Transverse colon (tissue), 4 donors: ENCODE measurements around the gene SNTG2. TPM values are rescaled to one million over a fixed set of nuclear protein-coding genes. Genes with fewer than 3 reads are reported as not detected.

ENCODE experiments used
- DNase-seq: peaks from one replicate; pipeline ENCODE4 v3.0.0-alpha.2; 2019
- H3K27ac ChIP-seq, 4 donors: fragments of 200-600 bp; sonication (generic); 2 replicates each; pipeline ENCODE4 v1.5.1; 2016 to 2018; ENCODE audit warnings: inconsistent platforms in 4 of 4
- H3K27me3 ChIP-seq: fragments of 200-600 bp; sonication (generic); 2 replicates; pipeline ENCODE4 v1.5.1; 2017; ENCODE audit warnings: inconsistent platforms
- H3K36me3 ChIP-seq, 4 donors: fragments of 200-600 bp; sonication (generic); 2 replicates each; pipeline ENCODE4 v1.5.1; 2017 to 2019; ENCODE audit warnings: inconsistent platforms in 4 of 4
- H3K4me1 ChIP-seq, 4 donors: fragments of 200-600 bp; sonication (generic); 2 replicates each; pipeline ENCODE4 v1.5.1; 2017 to 2020; ENCODE audit warnings: inconsistent platforms in 4 of 4
- H3K4me3 ChIP-seq, 4 donors: fragments of 200-600 bp; sonication (generic); 1 replicate in 1 of 4; 2 replicates in 3 of 4; pipeline versions ENCODE4 v1.5.1 to v1.6.1; 2017 to 2019; ENCODE audit warnings: inconsistent platforms in 4 of 4
- H3K9me3 ChIP-seq, 2 donors: fragments of 200-600 bp; sonication (generic); 2 replicates each; pipeline ENCODE4 v1.5.1; 2017 to 2019; ENCODE audit warnings: inconsistent platforms in 2 of 2
- EP300 ChIP-seq: sonication (generic); formaldehyde crosslinking; IDR thresholded peaks from one replicate; pipeline ENCODE4 v1.6.1; 2017; ENCODE audit warnings: antibody characterized with exemption, low read depth
- POLR2A ChIP-seq: fragments of 450-650 bp; IDR thresholded peaks from one replicate; pipeline ENCODE4 v1.6.1; 2016; ENCODE audit warnings: antibody characterized with exemption, mild to moderate bottlenecking, moderate library complexity
- POLR2AphosphoS5 ChIP-seq, 3 donors: sonication (generic); formaldehyde crosslinking; IDR thresholded peaks; one replicate each; pipeline ENCODE4 v1.6.1; 2016; ENCODE audit warnings: antibody characterized with exemption in 3 of 3
- WGBS, 2 donors: methylation state at CpG; one replicate each; pipeline ENCODE4 v1.1.5; 2018; ENCODE audit warnings: low coverage in 1 of 2; 5-methylcytosine and 5-hydroxymethylcytosine counted together
- in situ Hi-C, 4 donors: fragments of 200-750 bp; cut with MboI; loops; one replicate each; pipeline versions ENCODE4 v1.15.0 to v1.15.1; 2017; ENCODE audit warnings: low sequenced_read_pairs in 3 of 4, low pct_ligation_motif_present in 1 of 4, low pct_unique_long_range_greater_than_20kb in 1 of 4
- intact Hi-C: fragments of 100-400 bp; cut with DNase I; formaldehyde crosslinking; loops from one replicate; pipeline ENCODE4 v1.15.1; 2023; ENCODE audit warnings: low total_unique reads
- total RNA-seq, 4 donors: library from RNA; depleted of rRNA; stranded (reverse); fragments of >200 nt; gene quantifications; one replicate each; pipeline ENCODE4 v1.1.0, GENCODE V29; 2016
- TF ChIP-seq, protein P1 (sequence below), 5 experiments: fragments of 200-600 bp in 3 of 5; fragments of 450-650 bp in 2 of 5; sonication (generic) in 3 of 5; IDR thresholded peaks; 1 replicate in 2 of 5; 2 replicates in 3 of 5; pipeline ENCODE4 v1.5.1; 2016 to 2017; ENCODE audit warnings: antibody characterized with exemption in 5 of 5, inconsistent platforms in 3 of 5, mild to moderate bottlenecking in 2 of 5, moderate library complexity in 1 of 5

The SNTG2 gene
- total RNA-seq, 4 donors from 2014 or later, result 0.55 to 4.9 (median 1.5) TPM

GRCh38 chr2:1400943-1401735, 450.5 kb downstream of the SNTG2 start:
- no peak for DNase-seq
- 70 to 90% methylated on average over 4 to 8 of the region's 8 CpGs for WGBS, 2 donors
- Histone ChIP-seq H3K4me1 (no peaks in the 10 kb centered on the region), H3K36me3 (no peaks in the 10 kb centered on the region), H3K27ac (no peak overlapping the region), H3K4me3 (no peak overlapping the region), H3K9me3 (no peaks in the 10 kb centered on the region), H3K27me3 (no peaks in the 10 kb centered on the region)
- in situ Hi-C loops, result no loop called here
- intact Hi-C loops, result no loop called here
- TF ChIP-seq POLR2A (no peak), EP300 (no peak), POLR2AphosphoS5 (IDR thresholded peaks at IDR 0.05) (no peak)
- TF ChIP-seq, protein P1, sequence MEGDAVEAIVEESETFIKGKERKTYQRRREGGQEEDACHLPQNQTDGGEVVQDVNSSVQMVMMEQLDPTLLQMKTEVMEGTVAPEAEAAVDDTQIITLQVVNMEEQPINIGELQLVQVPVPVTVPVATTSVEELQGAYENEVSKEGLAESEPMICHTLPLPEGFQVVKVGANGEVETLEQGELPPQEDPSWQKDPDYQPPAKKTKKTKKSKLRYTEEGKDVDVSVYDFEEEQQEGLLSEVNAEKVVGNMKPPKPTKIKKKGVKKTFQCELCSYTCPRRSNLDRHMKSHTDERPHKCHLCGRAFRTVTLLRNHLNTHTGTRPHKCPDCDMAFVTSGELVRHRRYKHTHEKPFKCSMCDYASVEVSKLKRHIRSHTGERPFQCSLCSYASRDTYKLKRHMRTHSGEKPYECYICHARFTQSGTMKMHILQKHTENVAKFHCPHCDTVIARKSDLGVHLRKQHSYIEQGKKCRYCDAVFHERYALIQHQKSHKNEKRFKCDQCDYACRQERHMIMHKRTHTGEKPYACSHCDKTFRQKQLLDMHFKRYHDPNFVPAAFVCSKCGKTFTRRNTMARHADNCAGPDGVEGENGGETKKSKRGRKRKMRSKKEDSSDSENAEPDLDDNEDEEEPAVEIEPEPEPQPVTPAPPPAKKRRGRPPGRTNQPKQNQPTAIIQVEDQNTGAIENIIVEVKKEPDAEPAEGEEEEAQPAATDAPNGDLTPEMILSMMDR (IDR thresholded peaks at IDR 0.05), result no peak

- Histone ChIP-seq H3K27ac (no peak overlapping the region), H3K9me3 (no peaks in the 10 kb centered on the region), H3K27me3 (no peaks in the 10 kb centered on the region), H3K4me1 (no peaks in the 10 kb centered on the region), H3K36me3 (no peaks in the 10 kb centered on the region), H3K4me3 (no peak overlapping the region)
- no peak for TF ChIP-seq POLR2AphosphoS5 (IDR thresholded peaks at IDR 0.05)
- TF ChIP-seq POLR2A, result no peak
- TF ChIP-seq, protein P1 (IDR thresholded peaks at IDR 0.05), result no peak
- TF ChIP-seq EP300, result no peak
- in situ Hi-C loops (no loop called here), intact Hi-C loops (no loop called here)
- WGBS, 2 donors, result 77 to 80% methylated on average over 1 to 9 of the region's 9 CpGs
- no peak for DNase-seq
These were observed 451.4 kb downstream of the SNTG2 start for GRCh38 chr2:1402064-1402463.

- TF ChIP-seq, protein P1 (IDR thresholded peaks at IDR 0.05), result no peak
- TF ChIP-seq POLR2AphosphoS5 (IDR thresholded peaks at IDR 0.05) (no peak), POLR2A (no peak), EP300 (no peak)
- no peak for DNase-seq
- H3K9me3 ChIP-seq, result no peaks in the 10 kb centered on the region
- H3K27me3 ChIP-seq, result no peaks in the 10 kb centered on the region
- in situ Hi-C loops, result no loop called here
- intact Hi-C loops, result no loop called here
- H3K27ac ChIP-seq, result no peak overlapping the region
- WGBS, 2 donors, result 82% methylated on average over 12 of the region's 12 CpGs; no CpG with 5 or more reads in 1 of the 2 donors
- H3K4me3 ChIP-seq, result no peak overlapping the region
- H3K36me3 ChIP-seq, result no peaks in the 10 kb centered on the region
- H3K4me1 ChIP-seq, result no peaks in the 10 kb centered on the region
These were observed 452.9 kb downstream of the SNTG2 start for GRCh38 chr2:1403565-1403964.

- no peaks in the 10 kb centered on the region for H3K4me1 ChIP-seq
- H3K4me3 ChIP-seq, result no peak overlapping the region
- H3K36me3 ChIP-seq, result no peaks in the 10 kb centered on the region
- no peak for DNase-seq
- WGBS, 2 donors, result 62 to 67% methylated on average over 1 of the region's 1 CpG
- in situ Hi-C loops, result no loop called here
- no peaks in the 10 kb centered on the region for H3K27me3 ChIP-seq
- intact Hi-C loops, result no loop called here
- no peaks in the 10 kb centered on the region for H3K9me3 ChIP-seq
- no peak overlapping the region for H3K27ac ChIP-seq
- TF ChIP-seq POLR2AphosphoS5 (IDR thresholded peaks at IDR 0.05), result no peak
- no peak for TF ChIP-seq POLR2A
- TF ChIP-seq, protein P1 (IDR thresholded peaks at IDR 0.05), result no peak
- no peak for TF ChIP-seq EP300
These were observed 454.5 kb downstream of the SNTG2 start for GRCh38 chr2:1405124-1405523.
